ENCODE results near the gene ZNF205. TPM values are rescaled to one million over a fixed set of nuclear protein-coding genes. Genes with fewer than 3 reads are reported as not detected.

ZNF205 gene
- total and polyA plus RNA-seq, 2 of the 4 experiments (the other 2 are of a cell fraction) = 8.2 to 12.7 TPM

DNA sequence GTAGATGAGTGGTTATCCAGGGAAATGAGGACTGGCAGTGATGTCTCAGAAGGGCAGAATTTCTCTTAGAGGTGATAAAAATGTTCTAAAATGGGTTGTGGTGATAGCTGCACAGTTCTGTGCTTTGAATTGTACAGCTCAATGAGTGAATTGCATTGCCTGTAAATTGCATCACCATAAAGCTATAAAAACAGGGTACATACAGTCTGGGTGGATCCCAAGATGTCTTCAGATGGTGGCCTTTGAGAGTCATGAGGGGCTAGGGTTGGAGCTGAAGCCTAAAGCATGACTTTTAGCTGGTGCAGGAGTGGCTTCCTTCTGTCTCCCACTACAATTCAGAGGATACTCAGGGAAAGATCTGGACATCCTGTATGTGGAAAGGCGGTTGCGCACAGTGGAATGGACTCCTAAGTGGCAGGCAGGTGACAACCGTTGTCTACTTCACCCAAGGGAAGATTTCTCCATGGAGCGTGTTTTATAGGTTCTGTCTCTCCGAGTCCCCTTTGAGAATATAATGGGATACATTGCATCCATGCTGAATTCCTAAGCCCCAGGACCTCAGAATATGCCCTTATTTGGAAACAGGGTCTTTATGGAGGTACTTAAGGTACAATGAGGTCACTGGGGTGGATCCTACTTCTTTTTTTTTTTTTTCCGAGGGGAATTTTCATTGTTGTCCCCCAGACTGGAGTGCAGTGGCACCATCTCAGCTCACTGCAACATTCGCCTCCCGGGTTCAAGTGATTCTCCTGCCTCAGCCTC lies 48.6 kb upstream of the ZNF205 start:
- Histone ChIP-seq H2BK5ac (ENCODE audit: low read depth, low read length, poor library complexity, severe bottlenecking) (no peak overlapping the region), H2BK120ac (ENCODE audit: low read depth, low read length) (no peak overlapping the region), H3K18ac (ENCODE audit: low read depth, low read length) (no peak overlapping the region), H3K27ac (ENCODE audit: insufficient read depth, low read length) (no peak overlapping the region), H4K8ac (ENCODE audit: low read depth in 2 of 2, low read length in 2 of 2) (no peak overlapping the region), H2BK15ac (ENCODE audit: low read depth, low read length) (no peak overlapping the region; the same call in 2 of the 3 replicates), H3K4ac (ENCODE audit: low read depth, low read length) (no peak overlapping the region), H4K5ac (ENCODE audit: low read depth, low read length) (no peak overlapping the region), H3K9me1 (ENCODE audit: insufficient read depth, low read length) (peaks cover 24% of the 10 kb centered on the region), H3K27me3 (ENCODE audit: control insufficient read depth, insufficient read depth, low read length) (no peaks in the 10 kb centered on the region; the same call in 1 of the 2 replicates), H3K56ac (ENCODE audit: extremely low read depth, insufficient read depth, low read length) (no peak overlapping the region), H3K14ac (replicated peaks; ENCODE audit: low read depth, low read length) (no peak overlapping the region), H4K20me1 (ENCODE audit: insufficient read depth, low read length) (no peaks in the 10 kb centered on the region), H3K4me2 (ENCODE audit: low read depth, low read length) (no peak overlapping the region), H3K79me1 (ENCODE audit: low read depth in 1 of 2, low read length in 2 of 2) (peaks cover 6 to 29% of the 10 kb centered on the region in 2 experiments; a peak in 2 of 4 replicates), H3K4me3 (ENCODE audit: insufficient read depth, low read depth, low read length) (no peak overlapping the region), H3K23ac (ENCODE audit: low read depth, low read length) (no peak overlapping the region), H3K36me3 (ENCODE audit: control insufficient read depth, insufficient read depth, low read length) (no peaks in the 10 kb centered on the region), H2AFZ (replicated peaks; ENCODE audit: low read length, poor library complexity) (no peak overlapping the region), H3K9ac (ENCODE audit: low read depth, low read length) (no peak overlapping the region), H4K91ac (ENCODE audit: insufficient read depth, low read depth, low read length) (no peak overlapping the region), H2AK5ac (ENCODE audit: low read depth, low read length) (no peak overlapping the region), H3K9me3 (ENCODE audit: control insufficient read depth, insufficient read depth, low read length) (no peaks in the 10 kb centered on the region), H3K4me1 (ENCODE audit: control insufficient read depth, insufficient read depth, low read length) (peaks cover 17% of the 10 kb centered on the region), H2AK9ac (replicated peaks; ENCODE audit: low read depth, low read length, poor library complexity) (no peak overlapping the region), H2BK20ac (ENCODE audit: low read depth, low read length) (no peak overlapping the region)
- intact Hi-C loops (cut with micrococcal nuclease) = no loop called here
- in situ Hi-C loops (cut with MboI; ENCODE audit: low sequenced_read_pairs) = loop anchor here (5.0 kb wide), 1 partner anchor 38 kb away; no protein-coding TSS in a partner anchor
- dilution Hi-C loops (cut with HindIII; ENCODE audit: low sequenced_read_pairs, unreplicated experiment) = no loop called here
- no peak for DNase-seq
- no TSS peak for BruUV-seq (replicated peaks)
- WGBS, 2 experiments (ENCODE audit: extremely low coverage in 2 of 2, insufficient read length in 1 of 2) = no CpG with 5 or more reads among the region's 8 CpGs
- ATAC-seq (ENCODE audit: low read depth) = no peak
- POLR2A ChIA-PET (ENCODE audit: unreplicated experiment) = interaction anchor here (0.6 to 0.7 kb wide), 2 partner anchors 41 to 95 kb away, joined by 3 read pairs; no protein-coding TSS in a partner anchor
- CTCF ChIA-PET = no interaction called here
- TF ChIP-seq MXI1 (IDR thresholded peaks at IDR 0.05; ENCODE audit: borderline replicate concordance, low read depth, low read length) (no peak), RAD21 (IDR thresholded peaks at IDR 0.05; ENCODE audit: low read length) (no peak), RFX5 (IDR thresholded peaks at IDR 0.05; ENCODE audit: low read depth, low read length) (no peak), NFE2L2 (IDR thresholded peaks at IDR 0.05; ENCODE audit: low read depth, low read length) (no peak), MAZ (IDR thresholded peaks at IDR 0.05; ENCODE audit: borderline replicate concordance, low read depth, low read length) (no peak), SMC3 (IDR thresholded peaks at IDR 0.05; ENCODE audit: low read depth, low read length) (no peak), FOS (IDR thresholded peaks at IDR 0.05; ENCODE audit: low read depth, low read length) (no peak), BHLHE40 (IDR thresholded peaks at IDR 0.05; ENCODE audit: low read depth, low read length) (no peak), CHD1 (IDR thresholded peaks at IDR 0.05; ENCODE audit: low read depth, low read length) (no peak), CEBPB (IDR thresholded peaks at IDR 0.05; ENCODE audit: low read depth, low read length) (no peak), MAFK (IDR thresholded peaks at IDR 0.05; ENCODE audit: low read depth, low read length) (no peak), POLR2A (IDR thresholded peaks at IDR 0.05; ENCODE audit: low read depth, low read length) (no peak), RCOR1 (IDR thresholded peaks at IDR 0.05; ENCODE audit: insufficient replicate concordance, low read length) (no peak)
- TF ChIP-seq, protein P1, sequence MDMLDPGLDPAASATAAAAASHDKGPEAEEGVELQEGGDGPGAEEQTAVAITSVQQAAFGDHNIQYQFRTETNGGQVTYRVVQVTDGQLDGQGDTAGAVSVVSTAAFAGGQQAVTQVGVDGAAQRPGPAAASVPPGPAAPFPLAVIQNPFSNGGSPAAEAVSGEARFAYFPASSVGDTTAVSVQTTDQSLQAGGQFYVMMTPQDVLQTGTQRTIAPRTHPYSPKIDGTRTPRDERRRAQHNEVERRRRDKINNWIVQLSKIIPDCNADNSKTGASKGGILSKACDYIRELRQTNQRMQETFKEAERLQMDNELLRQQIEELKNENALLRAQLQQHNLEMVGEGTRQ (IDR thresholded peaks at IDR 0.05; ENCODE audit: low read depth, low read length) = no peak
- TF ChIP-seq, protein P2, sequence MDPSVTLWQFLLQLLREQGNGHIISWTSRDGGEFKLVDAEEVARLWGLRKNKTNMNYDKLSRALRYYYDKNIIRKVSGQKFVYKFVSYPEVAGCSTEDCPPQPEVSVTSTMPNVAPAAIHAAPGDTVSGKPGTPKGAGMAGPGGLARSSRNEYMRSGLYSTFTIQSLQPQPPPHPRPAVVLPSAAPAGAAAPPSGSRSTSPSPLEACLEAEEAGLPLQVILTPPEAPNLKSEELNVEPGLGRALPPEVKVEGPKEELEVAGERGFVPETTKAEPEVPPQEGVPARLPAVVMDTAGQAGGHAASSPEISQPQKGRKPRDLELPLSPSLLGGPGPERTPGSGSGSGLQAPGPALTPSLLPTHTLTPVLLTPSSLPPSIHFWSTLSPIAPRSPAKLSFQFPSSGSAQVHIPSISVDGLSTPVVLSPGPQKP (IDR thresholded peaks at IDR 0.05; ENCODE audit: borderline replicate concordance, low read depth, low read length) = no peak
